ENCODE results near the gene SPATA17.

DNA sequence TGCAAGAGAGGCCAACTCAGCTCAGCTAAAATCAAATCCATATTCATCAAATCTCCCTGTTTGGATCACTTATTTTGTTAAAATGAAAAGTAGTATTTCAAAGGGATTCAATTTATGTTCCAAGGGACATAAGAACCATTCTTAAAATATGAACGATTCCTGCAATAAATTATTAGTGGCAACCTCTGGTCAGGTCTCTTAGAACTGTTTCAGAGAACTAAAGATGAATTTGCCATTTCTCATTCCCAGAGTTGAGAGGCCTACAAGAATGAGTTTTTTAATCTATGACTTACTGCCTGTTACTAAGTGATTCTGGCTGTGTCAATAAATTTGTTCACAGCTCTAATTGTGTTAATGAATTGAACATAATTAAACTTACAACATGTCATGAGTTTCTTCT, 268.5 kb downstream of the SPATA17 start:
- TF ChIP-seq, protein P1, sequence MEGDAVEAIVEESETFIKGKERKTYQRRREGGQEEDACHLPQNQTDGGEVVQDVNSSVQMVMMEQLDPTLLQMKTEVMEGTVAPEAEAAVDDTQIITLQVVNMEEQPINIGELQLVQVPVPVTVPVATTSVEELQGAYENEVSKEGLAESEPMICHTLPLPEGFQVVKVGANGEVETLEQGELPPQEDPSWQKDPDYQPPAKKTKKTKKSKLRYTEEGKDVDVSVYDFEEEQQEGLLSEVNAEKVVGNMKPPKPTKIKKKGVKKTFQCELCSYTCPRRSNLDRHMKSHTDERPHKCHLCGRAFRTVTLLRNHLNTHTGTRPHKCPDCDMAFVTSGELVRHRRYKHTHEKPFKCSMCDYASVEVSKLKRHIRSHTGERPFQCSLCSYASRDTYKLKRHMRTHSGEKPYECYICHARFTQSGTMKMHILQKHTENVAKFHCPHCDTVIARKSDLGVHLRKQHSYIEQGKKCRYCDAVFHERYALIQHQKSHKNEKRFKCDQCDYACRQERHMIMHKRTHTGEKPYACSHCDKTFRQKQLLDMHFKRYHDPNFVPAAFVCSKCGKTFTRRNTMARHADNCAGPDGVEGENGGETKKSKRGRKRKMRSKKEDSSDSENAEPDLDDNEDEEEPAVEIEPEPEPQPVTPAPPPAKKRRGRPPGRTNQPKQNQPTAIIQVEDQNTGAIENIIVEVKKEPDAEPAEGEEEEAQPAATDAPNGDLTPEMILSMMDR (IDR thresholded peaks at IDR 0.05) = no peak
- TF ChIP-seq POLR2A (IDR thresholded peaks at IDR 0.05) = no peak

Data from adrenal gland (tissue), 5 donors.